Upper lobe of left lung (tissue), 6 donors: ENCODE results near the gene WDR81. TPM values are rescaled to one million over a fixed set of nuclear protein-coding genes. Genes with fewer than 3 reads are reported as not detected.

Experiments used
- ATAC-seq, 2 donors: fragments of 200-7000 bp; cut with Tn5 transposase; one replicate each; pipeline ENCODE4 v1.9.1; 2022; ENCODE audit warnings: mild to moderate bottlenecking in 2 of 2, moderate library complexity in 2 of 2; ENCODE audit not compliant: low FRiP score in 2 of 2
- DNase-seq, 2 donors: peaks; one replicate each; pipeline ENCODE4 v3.0.0-alpha.2; 2019 to 2020
- H3K27ac ChIP-seq, 4 donors: fragments of 200-600 bp; sonication (generic); one replicate each; pipeline ENCODE4 v1.5.1; 2016 to 2019
- H3K27me3 ChIP-seq, 4 donors: fragments of 200-600 bp; sonication (generic); one replicate each; pipeline ENCODE4 v1.5.1; 2017 to 2019
- H3K36me3 ChIP-seq, 4 donors: fragments of 200-600 bp; sonication (generic); one replicate each; pipeline ENCODE4 v1.5.1; 2016 to 2019
- H3K4me1 ChIP-seq, 4 donors: fragments of 200-600 bp; sonication (generic); one replicate each; pipeline ENCODE4 v1.5.1; 2018 to 2019
- H3K4me3 ChIP-seq, 4 donors: fragments of 200-600 bp; sonication (generic); one replicate each; pipeline ENCODE4 v1.5.1; 2017 to 2019; ENCODE audit warnings: mild to moderate bottlenecking in 2 of 4, moderate library complexity in 1 of 4
- H3K9me3 ChIP-seq, 4 donors: fragments of 200-600 bp; sonication (generic); one replicate each; pipeline ENCODE4 v1.5.1; 2018 to 2019
- CTCF ChIP-seq, 6 experiments: fragments of 450-650 bp in 4 of 6; fragments of 200-600 bp in 2 of 6; sonication (generic) in 2 of 6; IDR thresholded peaks; one replicate each; pipeline ENCODE4 v1.5.1; 2016 to 2019; ENCODE audit warnings: antibody characterized with exemption in 6 of 6
- EP300 ChIP-seq, 4 donors: sonication (generic); formaldehyde crosslinking; IDR thresholded peaks; one replicate each; pipeline ENCODE4 v1.5.1; 2017; ENCODE audit warnings: antibody characterized with exemption in 4 of 4, control low read depth in 2 of 4
- POLR2A ChIP-seq, 4 donors: fragments of 450-650 bp; IDR thresholded peaks; one replicate each; pipeline ENCODE4 v1.5.1; 2016 to 2017; ENCODE audit warnings: antibody characterized with exemption in 4 of 4, mild to moderate bottlenecking in 2 of 4
- POLR2AphosphoS5 ChIP-seq, 2 donors: sonication (generic); formaldehyde crosslinking; IDR thresholded peaks; one replicate each; pipeline ENCODE4 v1.5.1; 2017; ENCODE audit warnings: antibody characterized with exemption in 2 of 2
- WGBS, 2 donors: methylation state at CpG; one replicate each; pipeline ENCODE4 v1.1.5; 2017 to 2018; 5-methylcytosine and 5-hydroxymethylcytosine counted together
- total RNA-seq, 6 donors: library from RNA; depleted of rRNA in 4 of 6; stranded (reverse); fragments of >200 nt in 4 of 6; gene quantifications; one replicate each; pipeline versions ENCODE4 v1.1.0 to v1.2.1, GENCODE V29; 2016 to 2021
- donor health status: DM: no; HTN: no; CAD: no; lungs with moderate emphysema.
- donor health status: DM: no; HTN: yes; CAD: no; lungs with severe emphysema.

The WDR81 gene
- total RNA-seq, 6 donors from 2014 or later = 47.4 to 162 (median 60.8) TPM

GRCh38 chr17:1787301-1787902, 62.9 kb downstream of the WDR81 start:
- TF ChIP-seq POLR2A (IDR thresholded peaks at IDR 0.05) (no peak), POLR2AphosphoS5 (IDR thresholded peaks at IDR 0.05) (no peak), CTCF (IDR thresholded peaks at IDR 0.05) (no peak), EP300 (IDR thresholded peaks at IDR 0.05) (no peak)
- 74 to 80% methylated on average over 14 to 16 of the region's 16 CpGs for WGBS, 2 donors
- no peaks in the 10 kb centered on the region for H3K9me3 ChIP-seq
- H3K27ac ChIP-seq = peak overlapping the region; percentile 74 to 97 (median 82)
- H3K36me3 ChIP-seq = peaks cover 0 to 5% (median 0%) of the 10 kb centered on the region in 4 donors
- ATAC-seq (peak in 1 of 2 donors; percentile 74), DNase-seq (peak in 1 of 2 donors; percentile 52)
- peaks cover 41 to 50% (median 45%) of the 10 kb centered on the region in 4 donors for H3K4me1 ChIP-seq
- no peak overlapping the region for H3K4me3 ChIP-seq
- no peaks in the 10 kb centered on the region for H3K27me3 ChIP-seq

Other genes starting within 250 kb of the WDR81 start
- 100 to 1,000 TPM; 186 to 358 (median 266) TPM for gene MYO1C, start 232.0 kb upstream of the WDR81 start, total RNA-seq
- gene INPP5K, start 208.1 kb upstream of the WDR81 start, total RNA-seq = 100 to 1,000 TPM in 2 of 6 donors, 10 to 100 TPM in 4; 60.9 to 155 (median 84.6) TPM
- 10 to 100 TPM; 35.0 to 90.2 (median 53.4) TPM for gene PITPNA, start 161.9 kb upstream of the WDR81 start, total RNA-seq
- 10 to 100 TPM; 16.9 to 79.0 (median 49.2) TPM for gene SLC43A2, start 95.9 kb upstream of the WDR81 start, total RNA-seq
- gene SCARF1, start 79.0 kb upstream of the WDR81 start, total RNA-seq = 10 to 100 TPM; 22.0 to 93.2 (median 55.5) TPM
- gene RILP, start 74.8 kb upstream of the WDR81 start, total RNA-seq = 100 to 1,000 TPM in 2 of 6 donors, 10 to 100 TPM in 4; 43.7 to 192 (median 85.4) TPM
- 100 to 1,000 TPM; 173 to 283 (median 220) TPM for gene PRPF8, start 39.8 kb upstream of the WDR81 start, total RNA-seq
- 10 to 100 TPM; 11.3 to 24.7 (median 14.9) TPM for gene TLCD2, start 14.3 kb upstream of the WDR81 start, total RNA-seq
- 10 to 100 TPM in 5 of 6 donors, 1 to 10 TPM in 1; 4.6 to 48.2 (median 24.6) TPM for gene SERPINF2, start 18.2 kb downstream of the WDR81 start, total RNA-seq
- 100 to 1,000 TPM in 4 of 6 donors, 10 to 100 TPM in 2; 69.8 to 235 (median 114) TPM for gene SERPINF1, start 37.4 kb downstream of the WDR81 start, total RNA-seq
- 10 to 100 TPM in 5 of 6 donors, 1 to 10 TPM in 1; 9.1 to 28.3 (median 17.3) TPM for gene SMYD4, start 105.2 kb downstream of the WDR81 start, total RNA-seq
- gene RPA1, start 105.3 kb downstream of the WDR81 start, total RNA-seq = 10 to 100 TPM; 14.1 to 82.3 (median 24.8) TPM